MG63 (cell line): ENCODE measurements around the gene MAP3K5. TPM values are rescaled to one million over a fixed set of nuclear protein-coding genes. Genes with fewer than 3 reads are reported as not detected.

ENCODE experiments used
- DNase-seq: peaks from one replicate; pipeline ENCODE4 v3.0.0-alpha.2; 2020
- H3K27me3 ChIP-seq: fragments of 250-450 bp; sonication (Bioruptor Pico); 2 replicates; pipeline ENCODE4 v1.5.1; 2020; ENCODE audit warnings: mild to moderate bottlenecking, moderate library complexity
- H3K36me3 ChIP-seq: fragments of 250-450 bp; sonication (Bioruptor Pico); 2 replicates; pipeline ENCODE4 v1.5.1; 2020; ENCODE audit warnings: mild to moderate bottlenecking, moderate library complexity
- H3K4me3 ChIP-seq: fragments of 250-450 bp; sonication (Bioruptor Pico); 2 replicates; pipeline ENCODE4 v1.5.1; 2020; ENCODE audit warnings: mild to moderate bottlenecking, moderate library complexity
- H3K9me3 ChIP-seq: fragments of 250-450 bp; sonication (Bioruptor Pico); 2 replicates; pipeline ENCODE4 v1.5.1; 2020; ENCODE audit warnings: mild to moderate bottlenecking, moderate library complexity
- total RNA-seq: library from RNA; depleted of rRNA; stranded (reverse); fragments of >200 nt; shearing (Covaris generic); gene quantifications from 2 replicates; pipeline ENCODE4 v1.2.3, GENCODE V29; 2014; ENCODE audit warnings: low replicate concordance

MAP3K5 gene
- total RNA-seq, 1 experiment from 2014 or later: 5.7 TPM

GRCh38 chr6:136783021-136783420 is 9.3 kb downstream of the MAP3K5 start:
- Histone ChIP-seq H3K4me3 (no peak overlapping the region), H3K36me3 (no peaks in the 10 kb centered on the region), H3K9me3 (no peaks in the 10 kb centered on the region), H3K27me3 (no peaks in the 10 kb centered on the region)
- no peak for DNase-seq

DNA sequence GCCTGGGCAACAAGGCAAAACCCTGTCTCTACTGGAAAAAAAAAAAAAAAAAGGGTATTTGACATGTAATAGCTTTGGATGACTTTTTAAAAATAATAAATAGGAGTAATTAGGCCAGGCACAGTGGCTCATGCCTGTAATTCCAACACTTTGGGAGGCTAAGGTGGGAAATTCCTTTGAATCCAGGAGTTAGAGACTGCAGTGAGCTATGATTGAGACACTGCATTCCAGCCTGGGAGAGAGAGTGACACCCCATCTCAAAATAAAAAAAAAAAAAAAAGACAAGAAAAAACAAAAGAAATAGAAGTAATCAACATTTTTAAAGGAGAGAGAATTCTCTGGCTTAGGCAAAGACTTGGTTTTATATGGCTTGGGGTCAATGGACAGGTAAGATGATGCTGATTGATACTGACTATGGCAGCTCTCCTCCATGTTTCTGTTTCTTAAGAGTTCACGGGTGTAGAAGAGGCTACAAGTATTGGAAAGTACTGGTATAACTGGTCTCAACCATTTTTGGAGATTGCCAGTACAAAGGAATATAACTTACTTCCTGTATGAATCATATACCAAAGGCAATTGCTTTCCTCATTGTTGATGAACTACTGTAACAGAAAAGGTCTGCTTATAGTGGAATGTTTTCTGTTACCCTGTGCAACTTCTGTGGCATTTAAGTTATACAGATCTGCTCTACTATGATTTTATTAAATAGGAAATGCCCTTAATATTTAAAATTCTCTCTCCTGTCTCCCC is 10.1 kb downstream of the MAP3K5 start:
- Histone ChIP-seq H3K36me3 (no peaks in the 10 kb centered on the region), H3K27me3 (no peaks in the 10 kb centered on the region), H3K9me3 (no peaks in the 10 kb centered on the region), H3K4me3 (no peak overlapping the region)
- DNase-seq: no peak

- DNase-seq: no peak
- H3K36me3 ChIP-seq: no peaks in the 10 kb centered on the region
- H3K9me3 ChIP-seq: no peaks in the 10 kb centered on the region
- H3K4me3 ChIP-seq: no peak overlapping the region
- no peaks in the 10 kb centered on the region for H3K27me3 ChIP-seq
Observed at GRCh38 chr6:136780972-136781371, 11.3 kb downstream of the MAP3K5 start.

DNA sequence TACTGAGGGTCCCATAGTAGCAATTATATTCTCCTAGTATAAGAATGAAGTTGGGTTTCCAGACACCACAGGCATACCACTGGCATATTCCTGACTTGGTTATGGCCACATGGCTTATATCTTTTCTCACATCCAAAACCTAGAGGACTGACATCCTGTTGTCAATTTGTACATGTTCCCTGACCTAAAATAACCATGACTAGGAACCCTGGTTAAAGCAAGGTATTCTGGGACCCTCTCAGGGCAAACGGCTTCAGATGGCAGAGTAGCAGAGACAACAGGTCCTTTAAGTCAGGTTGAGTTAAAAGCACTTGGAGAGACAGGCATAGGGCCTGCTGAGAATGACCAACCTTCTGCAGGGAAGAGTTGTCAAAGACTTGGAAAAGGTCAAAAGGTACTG is 12.6 kb downstream of the MAP3K5 start:
- H3K9me3 ChIP-seq: no peaks in the 10 kb centered on the region
- H3K4me3 ChIP-seq: no peak overlapping the region
- no peaks in the 10 kb centered on the region for H3K27me3 ChIP-seq
- H3K36me3 ChIP-seq: no peaks in the 10 kb centered on the region
- no peak for DNase-seq

GRCh38 chr6:136777651-136778050 is 14.6 kb downstream of the MAP3K5 start:
- no peaks in the 10 kb centered on the region for H3K27me3 ChIP-seq
- H3K9me3 ChIP-seq: no peaks in the 10 kb centered on the region
- H3K4me3 ChIP-seq: no peak overlapping the region
- DNase-seq: no peak
- no peaks in the 10 kb centered on the region for H3K36me3 ChIP-seq

- no peak for DNase-seq
- H3K4me3 ChIP-seq: no peak overlapping the region
- H3K9me3 ChIP-seq: no peaks in the 10 kb centered on the region
- no peaks in the 10 kb centered on the region for H3K27me3 ChIP-seq
- no peaks in the 10 kb centered on the region for H3K36me3 ChIP-seq
Observed at GRCh38 chr6:136775548-136775947, 16.7 kb downstream of the MAP3K5 start.

GRCh38 chr6:136775081-136775480 is 17.2 kb downstream of the MAP3K5 start:
- no peaks in the 10 kb centered on the region for H3K9me3 ChIP-seq
- H3K27me3 ChIP-seq: no peaks in the 10 kb centered on the region
- no peak overlapping the region for H3K4me3 ChIP-seq
- no peaks in the 10 kb centered on the region for H3K36me3 ChIP-seq
- DNase-seq: no peak

GRCh38 chr6:136774228-136775041 is 17.8 kb downstream of the MAP3K5 start:
- H3K4me3 ChIP-seq: no peak overlapping the region
- DNase-seq: no peak
- no peaks in the 10 kb centered on the region for H3K9me3 ChIP-seq
- no peaks in the 10 kb centered on the region for H3K27me3 ChIP-seq
- H3K36me3 ChIP-seq: no peaks in the 10 kb centered on the region

DNA sequence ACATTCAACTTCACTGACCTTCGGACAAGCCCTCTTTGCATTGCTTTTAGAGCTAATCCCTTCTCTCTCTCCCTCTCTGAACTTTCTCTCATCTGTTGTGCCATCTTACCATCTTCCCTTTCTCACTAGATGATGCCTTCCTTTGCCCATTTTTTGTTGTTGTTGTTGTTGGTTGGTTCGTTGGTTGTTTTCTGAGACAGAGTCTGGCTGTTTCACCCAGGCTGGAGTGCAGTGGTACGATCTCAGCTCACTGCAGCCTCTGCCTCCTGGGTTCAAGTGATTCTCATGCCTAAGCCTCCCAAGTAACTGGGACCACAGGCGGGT is 18.8 kb downstream of the MAP3K5 start:
- Histone ChIP-seq H3K4me3 (no peak overlapping the region), H3K27me3 (no peaks in the 10 kb centered on the region), H3K9me3 (no peaks in the 10 kb centered on the region), H3K36me3 (no peaks in the 10 kb centered on the region)
- no peak for DNase-seq

DNA sequence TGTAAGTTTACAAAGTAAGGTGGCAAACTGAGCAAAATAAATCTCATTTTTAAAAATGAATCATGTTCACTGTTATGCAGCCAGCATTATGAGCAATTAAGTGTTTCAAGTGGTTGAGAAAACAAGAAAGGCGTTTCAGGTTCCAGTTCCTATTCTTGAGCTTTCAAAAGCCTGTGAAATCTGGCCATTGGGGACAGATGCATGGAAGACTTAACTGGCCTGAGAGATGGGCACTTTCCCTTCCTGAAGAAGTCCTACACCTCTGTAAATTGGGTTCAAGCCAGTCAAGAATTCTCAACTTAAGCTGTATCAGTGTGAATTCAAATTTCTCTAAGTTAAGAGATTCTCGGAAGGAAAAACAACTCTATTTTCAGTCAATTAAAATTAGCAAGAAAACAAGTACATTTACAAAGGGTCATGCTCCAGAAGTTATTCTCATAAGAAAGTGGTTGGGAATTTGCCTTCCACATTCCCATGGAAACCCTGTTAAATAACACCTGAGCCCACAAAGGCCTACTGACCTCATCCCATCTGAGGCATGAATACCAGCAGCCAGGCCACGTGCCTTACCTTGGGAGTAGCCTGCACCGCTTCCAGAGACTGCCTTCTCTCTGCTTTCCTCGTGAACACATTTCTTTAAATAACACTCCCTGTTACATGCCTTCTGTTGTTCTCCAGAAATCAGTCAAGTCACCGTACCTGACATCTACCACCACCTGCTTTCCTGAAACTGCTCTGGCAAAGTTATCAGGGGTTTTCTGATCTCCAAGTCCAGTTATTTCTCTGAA is 19.4 kb downstream of the MAP3K5 start:
- no peaks in the 10 kb centered on the region for H3K36me3 ChIP-seq
- no peak for DNase-seq
- H3K27me3 ChIP-seq: no peaks in the 10 kb centered on the region
- H3K9me3 ChIP-seq: no peaks in the 10 kb centered on the region
- no peak overlapping the region for H3K4me3 ChIP-seq

DNA sequence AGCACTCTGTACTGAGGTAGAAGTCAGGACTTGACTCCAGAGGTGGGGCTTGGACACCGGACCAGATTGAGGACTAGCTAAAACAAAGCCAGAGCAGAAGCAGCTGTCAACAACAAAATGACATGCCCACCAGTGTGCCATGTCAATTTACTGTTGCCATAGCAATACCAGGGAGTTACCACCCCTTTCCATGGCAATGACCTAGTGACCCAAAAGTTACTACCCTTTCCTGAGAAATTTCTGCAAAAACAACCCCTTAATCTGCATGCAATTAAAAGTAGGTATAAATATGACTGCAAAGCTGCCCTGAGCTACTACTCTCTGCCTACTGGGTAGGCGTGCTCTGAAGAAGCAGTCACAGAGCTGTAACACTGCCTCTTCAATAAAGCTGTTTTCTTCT is 21.0 kb downstream of the MAP3K5 start:
- Histone ChIP-seq H3K9me3 (no peaks in the 10 kb centered on the region), H3K27me3 (no peaks in the 10 kb centered on the region), H3K4me3 (no peak overlapping the region), H3K36me3 (no peaks in the 10 kb centered on the region)
- DNase-seq: no peak

DNA sequence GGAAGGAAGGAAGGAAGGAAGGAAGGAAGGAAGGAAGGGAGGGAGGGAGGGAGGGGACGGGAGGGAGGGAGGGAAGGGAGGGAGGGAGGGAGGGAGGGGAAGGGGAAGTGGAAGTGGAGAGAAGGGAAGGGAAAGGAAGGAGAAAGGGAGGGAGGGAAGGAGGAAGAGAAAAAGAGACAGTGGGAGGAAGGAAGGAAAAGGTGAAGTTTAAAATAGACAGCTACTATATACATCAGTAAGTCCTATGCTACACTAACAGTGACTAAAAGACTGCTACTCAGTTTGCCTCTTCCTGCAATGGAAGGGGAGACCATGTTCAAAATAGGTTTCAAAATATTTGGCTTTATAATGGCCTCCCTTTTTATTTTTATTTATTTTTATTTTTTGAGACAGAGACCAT is 22.5 kb downstream of the MAP3K5 start:
- no peaks in the 10 kb centered on the region for H3K36me3 ChIP-seq
- no peaks in the 10 kb centered on the region for H3K9me3 ChIP-seq
- H3K27me3 ChIP-seq: no peaks in the 10 kb centered on the region
- no peak overlapping the region for H3K4me3 ChIP-seq
- no peak for DNase-seq

DNA sequence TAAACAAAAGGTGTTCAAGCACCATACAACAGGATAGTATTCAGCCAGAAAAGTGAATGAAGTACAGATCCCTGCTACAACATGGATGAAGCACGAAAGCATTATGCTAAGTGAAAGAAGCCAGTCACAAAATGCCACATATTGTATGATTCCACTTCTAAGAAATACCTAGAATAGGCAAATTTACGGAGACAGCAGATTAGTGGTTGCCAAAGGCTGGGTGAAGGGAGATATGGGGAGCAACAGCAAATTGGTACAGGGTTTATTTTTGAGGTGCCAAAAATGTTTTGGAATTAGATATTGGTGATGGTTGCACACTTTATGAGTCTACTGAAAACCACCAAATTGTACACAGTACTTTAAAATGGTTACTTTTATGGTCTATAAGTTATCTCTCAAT is 23.2 kb downstream of the MAP3K5 start:
- H3K36me3 ChIP-seq: no peaks in the 10 kb centered on the region
- DNase-seq: no peak
- H3K9me3 ChIP-seq: no peaks in the 10 kb centered on the region
- no peak overlapping the region for H3K4me3 ChIP-seq
- H3K27me3 ChIP-seq: no peaks in the 10 kb centered on the region

DNA sequence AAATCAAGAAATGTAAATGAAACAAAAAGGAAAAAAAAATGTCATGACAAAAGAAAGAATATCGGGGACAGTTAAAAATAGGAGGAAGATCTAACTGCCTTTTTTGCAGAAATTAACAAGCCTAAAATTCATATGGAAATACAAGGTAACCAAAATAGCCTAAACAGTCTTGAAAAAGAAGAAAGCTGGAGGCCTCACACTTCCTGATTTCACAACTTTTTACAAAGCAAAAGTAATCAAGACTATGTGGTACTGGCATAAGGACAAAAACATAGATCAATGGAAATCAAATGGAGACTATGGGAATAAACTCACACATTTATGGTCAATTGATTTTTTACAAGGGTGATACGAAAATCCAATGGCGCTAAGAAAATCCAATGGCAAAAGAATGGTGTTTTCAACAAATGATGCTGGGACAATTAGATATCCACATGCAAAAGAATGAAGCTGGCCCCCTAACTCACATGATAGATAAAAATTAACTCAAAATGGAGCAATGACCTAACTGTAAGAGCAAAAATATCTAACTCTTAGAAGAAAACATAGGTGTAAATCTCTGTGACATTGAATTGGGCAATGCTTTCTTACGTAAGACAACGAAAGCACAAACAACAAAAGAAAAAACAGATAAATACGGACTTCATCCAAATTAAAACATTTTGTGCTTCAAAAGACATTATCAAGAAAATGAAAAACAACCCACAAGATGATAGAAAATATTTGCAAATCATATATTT is 24.5 kb downstream of the MAP3K5 start:
- no peaks in the 10 kb centered on the region for H3K27me3 ChIP-seq
- DNase-seq: no peak
- H3K9me3 ChIP-seq: no peaks in the 10 kb centered on the region
- no peaks in the 10 kb centered on the region for H3K36me3 ChIP-seq
- no peak overlapping the region for H3K4me3 ChIP-seq

DNA sequence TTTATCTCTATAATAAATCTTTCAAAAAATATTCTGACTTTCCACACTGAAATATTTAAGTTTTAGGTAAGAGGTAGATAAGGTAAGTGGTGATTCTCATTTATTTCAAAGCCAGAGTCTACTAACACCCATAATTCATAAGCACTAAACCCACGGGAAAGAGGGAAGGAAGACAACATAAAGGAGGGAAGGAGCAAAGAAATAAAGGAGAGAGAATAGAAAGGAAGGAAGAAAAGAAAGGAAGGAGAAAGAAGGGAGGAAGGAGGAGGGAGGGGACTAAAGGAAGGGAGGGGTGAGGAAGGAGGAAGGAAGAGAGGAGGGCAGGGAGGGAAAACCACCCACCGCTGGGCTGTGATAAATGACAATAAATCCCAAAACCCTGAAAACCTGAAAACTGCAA is 25.2 kb downstream of the MAP3K5 start:
- no peaks in the 10 kb centered on the region for H3K36me3 ChIP-seq
- no peak for DNase-seq
- no peaks in the 10 kb centered on the region for H3K27me3 ChIP-seq
- no peaks in the 10 kb centered on the region for H3K9me3 ChIP-seq
- no peak overlapping the region for H3K4me3 ChIP-seq

DNA sequence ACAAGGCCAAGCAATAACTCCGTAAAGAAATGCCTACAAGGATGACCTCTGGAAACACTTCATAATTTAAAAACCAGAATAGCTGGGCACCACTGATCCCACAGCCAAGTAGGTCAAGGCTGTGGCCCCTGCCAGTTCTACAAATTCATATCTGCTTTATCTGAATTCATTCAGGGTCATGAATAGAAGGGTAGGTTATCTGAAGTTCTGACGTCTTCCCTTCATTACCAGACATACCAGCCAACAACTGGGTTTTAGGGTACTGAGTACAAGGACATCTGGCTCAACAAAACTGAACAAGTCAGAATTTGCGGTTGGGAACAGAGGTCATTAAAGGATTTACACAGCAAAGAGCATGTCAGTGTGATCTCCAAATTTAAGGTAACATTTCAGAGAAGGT is 26.0 kb downstream of the MAP3K5 start:
- Histone ChIP-seq H3K27me3 (no peaks in the 10 kb centered on the region), H3K36me3 (no peaks in the 10 kb centered on the region), H3K9me3 (no peaks in the 10 kb centered on the region), H3K4me3 (no peak overlapping the region)
- DNase-seq: no peak

DNA sequence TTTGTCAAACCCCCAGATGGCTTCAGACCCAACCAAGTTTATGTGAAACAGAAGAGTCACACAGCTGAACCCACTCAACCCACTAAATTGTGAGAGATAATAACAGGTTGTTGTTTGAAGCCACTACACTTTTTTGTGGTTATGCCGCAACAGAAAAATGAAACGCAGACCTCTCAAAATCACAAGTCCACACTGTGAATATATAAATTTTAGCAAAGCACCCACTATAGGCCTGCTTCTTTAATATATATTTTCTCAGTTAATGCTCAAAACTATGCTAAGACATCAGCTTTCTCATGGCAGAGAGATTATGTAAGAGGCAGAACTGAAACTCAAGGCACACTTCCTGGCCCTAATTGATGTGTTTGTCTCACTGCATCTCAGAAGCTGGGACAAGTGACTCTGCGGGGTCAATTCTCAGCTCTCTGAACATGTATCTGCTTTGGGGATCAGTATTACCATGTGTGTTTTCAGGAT is 27.7 kb downstream of the MAP3K5 start:
- no peaks in the 10 kb centered on the region for H3K27me3 ChIP-seq

More for the DNA sequence above, 27.7 kb downstream of the MAP3K5 start:
- DNase-seq: no peak
- no peaks in the 10 kb centered on the region for H3K36me3 ChIP-seq
- H3K9me3 ChIP-seq: no peaks in the 10 kb centered on the region
- no peak overlapping the region for H3K4me3 ChIP-seq
